HG03064 (cell line): Measurements from ENCODE around the gene TMEM119.
"Not testable (repeated sequence)": the region's sequence is repeated elsewhere in the genome, so short reads cannot be mapped to it uniquely, and the experiment has no call there.

Source experiments
- ATAC-seq: cut with Tn5 transposase; IDR thresholded peaks from one replicate; pipeline ENCODE4 v1.9.1; 2021; ENCODE audit warnings: low read depth; ENCODE audit not compliant: unreplicated experiment

The TMEM119 gene

GRCh38 chr12:108589028-108589839, 8.7 kb downstream of the TMEM119 start:
- no peak for ATAC-seq

GRCh38 chr12:108587826-108588225, 10.1 kb downstream of the TMEM119 start:
- ATAC-seq, result no peak

- no peak for ATAC-seq
Measured at GRCh38 chr12:108586306-108586705, 11.6 kb downstream of the TMEM119 start.

DNA sequence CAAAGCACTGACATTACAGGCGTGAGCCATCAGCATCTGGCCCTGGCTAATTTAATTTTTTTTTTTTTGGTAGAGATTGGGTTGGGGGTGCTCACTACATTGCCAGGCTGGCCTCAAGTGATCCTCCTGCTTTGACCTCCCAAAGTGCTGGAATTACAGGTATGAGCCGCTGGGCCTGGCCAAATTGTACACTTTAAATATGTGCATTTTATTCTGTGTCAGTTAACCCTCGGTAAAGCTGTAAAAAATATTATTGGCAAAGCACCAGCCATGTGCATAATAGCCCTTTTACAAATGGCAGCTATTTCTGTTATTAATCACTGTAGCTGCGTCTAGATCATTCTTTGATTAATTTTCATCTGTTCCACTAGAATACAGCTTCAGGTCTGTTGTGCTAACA, 12.0 kb downstream of the TMEM119 start:
- no peak for ATAC-seq

- no peak for ATAC-seq
Measured at GRCh38 chr12:108584456-108585065, 13.3 kb downstream of the TMEM119 start.

DNA sequence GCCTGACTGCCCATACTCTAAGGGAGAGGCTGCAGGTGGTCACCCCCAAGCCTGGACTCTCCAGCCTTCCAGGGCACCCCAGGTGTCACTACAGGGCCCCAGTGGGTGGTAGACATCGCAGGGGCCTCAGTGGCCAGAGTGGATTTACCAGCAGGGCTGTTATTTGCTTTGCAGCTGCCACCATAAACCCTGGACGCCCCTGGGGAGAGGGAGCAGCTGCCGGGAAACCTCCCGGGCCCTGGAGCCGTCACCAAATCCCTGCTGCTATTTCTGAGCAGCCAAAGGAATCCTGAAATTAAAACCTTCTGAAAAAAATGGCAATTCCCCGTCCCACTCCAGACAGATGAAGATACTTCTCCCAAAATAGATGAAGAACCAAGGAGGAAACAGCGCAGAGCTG, 13.9 kb downstream of the TMEM119 start:
- ATAC-seq, result no peak

- no peak for ATAC-seq
Measured at GRCh38 chr12:108582978-108583770, 14.7 kb downstream of the TMEM119 start.

DNA sequence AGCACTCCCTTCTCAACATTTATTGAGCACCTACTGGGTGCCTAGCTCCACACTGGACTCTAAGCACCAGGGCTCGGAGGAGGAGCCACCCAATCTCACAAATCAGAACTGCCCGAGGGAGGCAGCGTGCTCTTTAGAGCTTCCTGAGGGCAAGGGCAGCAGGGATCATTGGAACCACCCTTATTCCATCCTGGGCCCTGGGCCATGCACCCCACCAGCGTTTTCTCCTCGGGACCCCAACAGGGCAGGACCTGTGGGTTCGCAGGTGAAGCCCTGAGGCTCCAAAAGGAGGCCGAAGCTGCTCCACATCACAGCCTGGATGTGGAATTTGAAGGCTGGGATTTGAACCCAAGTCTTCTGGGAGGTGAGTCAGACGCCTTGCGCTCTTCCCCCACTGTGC, 15.4 kb downstream of the TMEM119 start:
- no peak for ATAC-seq

DNA sequence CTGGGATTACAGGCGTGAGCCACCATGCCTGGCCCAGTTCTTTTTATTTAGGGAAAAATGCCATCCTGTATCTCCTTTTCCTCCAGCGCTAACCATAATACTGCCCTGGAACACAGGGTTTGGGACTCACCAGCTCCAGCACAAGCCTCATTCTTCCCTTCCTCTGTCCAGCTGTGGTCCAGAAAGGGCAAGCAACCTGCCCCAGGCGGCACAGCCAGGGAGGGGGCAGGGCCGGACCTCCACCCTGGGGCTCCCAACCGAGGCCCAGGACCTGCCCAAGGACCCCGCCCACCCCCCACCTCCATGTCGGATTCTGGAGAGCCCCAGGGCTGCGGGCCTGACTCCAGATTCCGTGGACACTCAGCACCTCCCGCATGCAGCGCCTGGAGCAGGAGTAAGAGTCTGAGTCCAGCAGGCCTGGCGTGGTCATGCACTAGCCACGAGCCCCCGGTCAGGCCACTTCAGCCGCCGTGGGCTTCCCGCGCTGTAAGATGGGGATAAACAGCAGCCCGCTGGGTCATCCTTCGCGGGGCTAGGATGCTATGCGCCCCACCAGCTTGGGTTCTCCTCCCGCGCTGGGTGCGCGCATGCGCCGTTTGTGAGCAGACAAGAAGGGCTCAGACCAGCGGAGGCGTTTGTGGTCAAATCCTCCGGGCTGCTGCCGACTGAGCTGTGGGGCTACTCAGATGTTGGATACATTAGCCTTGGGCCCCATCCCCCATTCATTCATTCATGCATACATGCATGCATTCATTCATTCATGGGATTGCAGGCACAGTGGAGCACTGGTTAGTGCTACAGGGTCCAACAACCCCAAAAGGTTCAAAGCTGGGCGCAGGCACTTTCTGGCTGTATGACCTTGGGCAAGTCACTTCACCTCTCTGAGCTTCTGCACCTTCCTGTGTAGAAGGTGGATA, 16.3 kb downstream of the TMEM119 start:
- ATAC-seq, result no peak

DNA sequence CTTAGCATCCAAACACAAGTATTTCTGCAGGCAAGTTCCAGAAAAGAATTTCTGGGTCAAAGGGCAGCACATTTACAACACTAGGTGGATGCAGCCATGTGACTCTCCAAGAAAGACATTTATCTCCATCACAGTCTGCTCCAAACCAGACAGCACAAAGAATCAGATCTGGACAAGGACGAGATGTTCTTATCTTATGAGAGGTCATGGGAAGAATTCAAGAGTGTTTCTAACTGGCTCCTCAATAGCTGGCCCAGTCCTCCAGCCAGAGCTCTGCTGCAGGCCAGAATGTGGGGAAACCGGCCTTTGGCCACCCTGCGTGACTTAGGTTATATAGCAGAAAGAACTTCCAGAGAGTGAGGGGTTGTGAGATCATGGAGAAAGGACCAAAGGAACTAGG, 17.4 kb downstream of the TMEM119 start:
- ATAC-seq, result no peak

- ATAC-seq, result no peak
Measured at GRCh38 chr12:108578813-108579212, 19.1 kb downstream of the TMEM119 start.

DNA sequence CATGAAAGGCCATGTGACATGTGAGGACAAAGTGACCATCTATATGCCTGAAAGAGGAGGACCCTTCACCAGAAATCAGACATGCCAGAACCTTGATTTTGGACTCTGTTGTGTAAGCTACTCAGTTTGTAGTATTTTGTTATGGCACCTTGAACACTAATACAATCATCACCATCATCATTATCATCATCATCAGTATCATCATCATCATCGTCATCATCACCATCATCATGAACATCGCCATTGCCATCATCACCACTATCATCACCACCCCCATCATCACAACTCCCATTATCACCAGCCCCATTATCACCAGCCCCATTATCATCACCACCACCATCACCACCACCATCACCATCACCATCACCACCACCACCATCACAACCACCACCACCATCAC, 19.6 kb downstream of the TMEM119 start:
- ATAC-seq, result no peak

GRCh38 chr12:108577458-108577857, 20.4 kb downstream of the TMEM119 start:
- ATAC-seq, result no peak

- ATAC-seq, result no peak
Measured at GRCh38 chr12:108576660-108577234, 21.1 kb downstream of the TMEM119 start.

- no peak for ATAC-seq
Measured at GRCh38 chr12:108575199-108575912, 22.5 kb downstream of the TMEM119 start.

DNA sequence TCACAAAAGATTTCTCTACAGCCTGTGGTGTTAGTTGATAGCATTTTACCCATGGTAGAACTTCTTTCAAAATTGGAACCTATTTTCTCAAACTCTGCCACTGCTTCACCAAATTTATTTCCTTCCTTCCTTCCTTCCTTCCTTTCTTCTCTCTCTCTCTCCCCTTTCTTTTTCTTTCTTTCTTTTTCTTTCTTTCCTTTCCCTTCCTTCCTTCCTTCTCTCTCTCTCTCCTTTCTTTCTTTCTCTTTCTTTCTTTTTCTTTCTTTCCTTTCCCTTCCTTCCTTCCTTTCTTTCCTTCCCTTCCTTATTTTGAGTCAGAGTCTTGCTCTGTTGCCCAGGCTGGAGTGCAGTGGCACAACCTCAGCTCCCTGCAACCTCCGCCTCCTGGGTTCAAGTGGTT, 23.6 kb downstream of the TMEM119 start:
- not testable (repeated sequence) for ATAC-seq

GRCh38 chr12:108573317-108573716, 24.6 kb downstream of the TMEM119 start:
- ATAC-seq, result no peak

DNA sequence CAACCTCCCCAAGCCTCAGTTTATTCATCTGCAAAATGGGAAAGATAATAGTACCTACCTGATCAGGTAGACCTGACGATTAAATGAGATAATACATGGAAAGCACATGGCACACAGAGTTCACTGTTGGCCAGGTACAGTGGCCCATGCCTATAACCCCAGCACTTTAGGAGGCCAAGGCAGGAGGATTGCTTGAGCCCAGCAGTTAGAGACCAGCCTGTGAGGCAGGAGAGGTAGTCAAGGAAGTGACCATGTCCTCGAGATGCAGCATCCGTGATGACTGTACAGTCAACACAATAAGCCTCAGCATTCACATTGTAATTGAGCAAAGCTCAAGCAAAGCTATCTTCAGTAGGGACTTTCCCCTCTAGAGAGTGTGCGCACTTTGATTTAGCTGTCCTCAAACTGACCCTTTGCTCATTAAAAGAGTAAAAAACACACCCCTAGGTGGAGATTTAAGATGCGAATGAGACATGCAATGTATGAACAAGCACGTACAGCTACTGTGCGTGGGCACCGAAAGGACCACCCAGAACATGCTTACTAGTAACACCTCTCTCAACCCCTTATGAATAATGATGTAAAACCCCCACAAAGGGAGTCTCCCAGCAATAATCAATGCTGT, 25.6 kb downstream of the TMEM119 start:
- no peak for ATAC-seq

DNA sequence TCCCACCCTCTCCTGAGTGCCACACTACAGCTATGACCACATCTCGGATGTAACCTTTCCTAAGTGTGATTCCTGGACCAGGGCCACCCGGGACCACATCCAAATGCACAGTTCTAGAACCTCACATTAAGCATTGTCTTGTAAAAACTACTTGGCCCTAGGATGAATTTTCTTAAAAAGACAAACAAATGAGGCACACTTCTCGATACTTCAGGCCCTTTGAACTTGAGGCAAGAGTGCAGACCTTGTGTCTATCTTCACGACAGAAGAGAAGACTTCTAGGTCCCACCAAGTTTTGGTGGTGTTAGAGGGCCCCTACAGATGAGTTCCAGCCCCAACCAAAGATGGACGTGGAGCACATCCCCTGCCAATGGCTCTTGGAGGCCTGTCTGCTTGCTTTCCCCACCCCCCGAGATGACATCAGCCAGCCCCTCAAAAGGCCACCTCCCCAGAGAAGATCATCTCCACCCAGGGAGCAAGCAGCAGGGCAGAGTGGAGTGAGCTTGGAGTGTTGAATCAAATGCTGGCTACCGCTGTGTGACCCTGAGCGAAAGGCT, 26.2 kb downstream of the TMEM119 start:
- ATAC-seq, result no peak
